Upper lobe of left lung (tissue), 6 donors: ENCODE measurements around the gene RBFOX2. TPM values are rescaled to one million over a fixed set of nuclear protein-coding genes. Genes with fewer than 3 reads are reported as not detected.

Experiments used
- ATAC-seq, 2 donors: fragments of 200-7000 bp; cut with Tn5 transposase; one replicate each; pipeline ENCODE4 v1.9.1; 2022; ENCODE audit warnings: mild to moderate bottlenecking in 2 of 2, moderate library complexity in 2 of 2; ENCODE audit not compliant: low FRiP score in 2 of 2
- DNase-seq, 2 donors: peaks; one replicate each; pipeline ENCODE4 v3.0.0-alpha.2; 2019 to 2020
- H3K27ac ChIP-seq, 4 donors: fragments of 200-600 bp; sonication (generic); one replicate each; pipeline ENCODE4 v1.5.1; 2016 to 2019
- H3K27me3 ChIP-seq, 4 donors: fragments of 200-600 bp; sonication (generic); one replicate each; pipeline ENCODE4 v1.5.1; 2017 to 2019
- H3K36me3 ChIP-seq, 4 donors: fragments of 200-600 bp; sonication (generic); one replicate each; pipeline ENCODE4 v1.5.1; 2016 to 2019
- H3K4me1 ChIP-seq, 4 donors: fragments of 200-600 bp; sonication (generic); one replicate each; pipeline ENCODE4 v1.5.1; 2018 to 2019
- H3K4me3 ChIP-seq, 4 donors: fragments of 200-600 bp; sonication (generic); one replicate each; pipeline ENCODE4 v1.5.1; 2017 to 2019; ENCODE audit warnings: mild to moderate bottlenecking in 2 of 4, moderate library complexity in 1 of 4
- H3K9me3 ChIP-seq, 4 donors: fragments of 200-600 bp; sonication (generic); one replicate each; pipeline ENCODE4 v1.5.1; 2018 to 2019
- EP300 ChIP-seq, 4 donors: sonication (generic); formaldehyde crosslinking; IDR thresholded peaks; one replicate each; pipeline ENCODE4 v1.5.1; 2017; ENCODE audit warnings: antibody characterized with exemption in 4 of 4, control low read depth in 2 of 4
- POLR2A ChIP-seq, 4 donors: fragments of 450-650 bp; IDR thresholded peaks; one replicate each; pipeline ENCODE4 v1.5.1; 2016 to 2017; ENCODE audit warnings: antibody characterized with exemption in 4 of 4, mild to moderate bottlenecking in 2 of 4
- POLR2AphosphoS5 ChIP-seq, 2 donors: sonication (generic); formaldehyde crosslinking; IDR thresholded peaks; one replicate each; pipeline ENCODE4 v1.5.1; 2017; ENCODE audit warnings: antibody characterized with exemption in 2 of 2
- WGBS, 2 donors: methylation state at CpG; one replicate each; pipeline ENCODE4 v1.1.5; 2017 to 2018; 5-methylcytosine and 5-hydroxymethylcytosine counted together
- total RNA-seq, 6 donors: library from RNA; depleted of rRNA in 4 of 6; stranded (reverse); fragments of >200 nt in 4 of 6; gene quantifications; one replicate each; pipeline versions ENCODE4 v1.1.0 to v1.2.1, GENCODE V29; 2016 to 2021
- TF ChIP-seq, protein P1 (sequence below), 6 experiments: fragments of 450-650 bp in 4 of 6; fragments of 200-600 bp in 2 of 6; sonication (generic) in 2 of 6; IDR thresholded peaks; one replicate each; pipeline ENCODE4 v1.5.1; 2016 to 2019; ENCODE audit warnings: antibody characterized with exemption in 6 of 6
- donor health status: DM: no; HTN: no; CAD: no; lungs with moderate emphysema.
- donor health status: DM: no; HTN: yes; CAD: no; lungs with severe emphysema.

Gene RBFOX2
- total RNA-seq, 6 donors from 2014 or later: 47.8 to 86.4 (median 54.5) TPM

GRCh38 chr22:35835267-35835997, 193.2 kb downstream of the RBFOX2 start:
- TF ChIP-seq POLR2A (IDR thresholded peaks at IDR 0.05) (no peak), POLR2AphosphoS5 (IDR thresholded peaks at IDR 0.05) (no peak), EP300 (IDR thresholded peaks at IDR 0.05) (no peak)
- TF ChIP-seq, protein P1, sequence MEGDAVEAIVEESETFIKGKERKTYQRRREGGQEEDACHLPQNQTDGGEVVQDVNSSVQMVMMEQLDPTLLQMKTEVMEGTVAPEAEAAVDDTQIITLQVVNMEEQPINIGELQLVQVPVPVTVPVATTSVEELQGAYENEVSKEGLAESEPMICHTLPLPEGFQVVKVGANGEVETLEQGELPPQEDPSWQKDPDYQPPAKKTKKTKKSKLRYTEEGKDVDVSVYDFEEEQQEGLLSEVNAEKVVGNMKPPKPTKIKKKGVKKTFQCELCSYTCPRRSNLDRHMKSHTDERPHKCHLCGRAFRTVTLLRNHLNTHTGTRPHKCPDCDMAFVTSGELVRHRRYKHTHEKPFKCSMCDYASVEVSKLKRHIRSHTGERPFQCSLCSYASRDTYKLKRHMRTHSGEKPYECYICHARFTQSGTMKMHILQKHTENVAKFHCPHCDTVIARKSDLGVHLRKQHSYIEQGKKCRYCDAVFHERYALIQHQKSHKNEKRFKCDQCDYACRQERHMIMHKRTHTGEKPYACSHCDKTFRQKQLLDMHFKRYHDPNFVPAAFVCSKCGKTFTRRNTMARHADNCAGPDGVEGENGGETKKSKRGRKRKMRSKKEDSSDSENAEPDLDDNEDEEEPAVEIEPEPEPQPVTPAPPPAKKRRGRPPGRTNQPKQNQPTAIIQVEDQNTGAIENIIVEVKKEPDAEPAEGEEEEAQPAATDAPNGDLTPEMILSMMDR (IDR thresholded peaks at IDR 0.05): no peak
- ATAC-seq (peak in 1 of 2 donors; percentile 21), DNase-seq (no peak)
- Histone ChIP-seq H3K9me3 (no peaks in the 10 kb centered on the region), H3K36me3 (no peaks in the 10 kb centered on the region), H3K4me1 (peaks cover 38 to 53% (median 44%) of the 10 kb centered on the region in 4 donors), H3K27me3 (no peaks in the 10 kb centered on the region), H3K4me3 (peak overlapping the region in 3 of 4 donors; percentile 26 to 35 (median 26)), H3K27ac (peak overlapping the region; percentile 65 to 76 (median 72))
- 15 to 38% methylated on average over 3 of the region's 3 CpGs for WGBS, 2 donors

GRCh38 chr22:35834061-35834460, 194.6 kb downstream of the RBFOX2 start:
- H3K4me1 ChIP-seq: peaks cover 33 to 48% (median 36%) of the 10 kb centered on the region in 4 donors
- no peaks in the 10 kb centered on the region for H3K27me3 ChIP-seq
- H3K27ac ChIP-seq: peak overlapping the region in 2 of 4 donors; percentile 71 to 76
- TF ChIP-seq, protein P1 (IDR thresholded peaks at IDR 0.05): no peak
- TF ChIP-seq POLR2AphosphoS5 (IDR thresholded peaks at IDR 0.05): no peak
- no peak for TF ChIP-seq POLR2A (IDR thresholded peaks at IDR 0.05)
- no peak for TF ChIP-seq EP300 (IDR thresholded peaks at IDR 0.05)
- WGBS, 2 donors: 35 to 46% methylated on average over 3 of the region's 3 CpGs
- no peak for ATAC-seq
- no peaks in the 10 kb centered on the region for H3K9me3 ChIP-seq
- H3K36me3 ChIP-seq: no peaks in the 10 kb centered on the region
- H3K4me3 ChIP-seq: no peak overlapping the region
- no peak for DNase-seq

- H3K27me3 ChIP-seq: no peaks in the 10 kb centered on the region
- H3K4me1 ChIP-seq: peaks cover 11 to 17% (median 14%) of the 10 kb centered on the region in 4 donors
- no peak overlapping the region for H3K27ac ChIP-seq
- no peak overlapping the region for H3K4me3 ChIP-seq
- H3K36me3 ChIP-seq: no peaks in the 10 kb centered on the region
- no peak for TF ChIP-seq EP300 (IDR thresholded peaks at IDR 0.05)
- no peak for TF ChIP-seq POLR2AphosphoS5 (IDR thresholded peaks at IDR 0.05)
- TF ChIP-seq, protein P1 (IDR thresholded peaks at IDR 0.05): no peak
- TF ChIP-seq POLR2A (IDR thresholded peaks at IDR 0.05): no peak
- whole genome bisulfite sequencing, 2 donors: 78 to 81% methylated on average over 2 of the region's 2 CpGs
- no peak for ATAC-seq
- no peaks in the 10 kb centered on the region for H3K9me3 ChIP-seq
- no peak for DNase-seq
Measured at GRCh38 chr22:35830305-35830704, 198.3 kb downstream of the RBFOX2 start.

DNA sequence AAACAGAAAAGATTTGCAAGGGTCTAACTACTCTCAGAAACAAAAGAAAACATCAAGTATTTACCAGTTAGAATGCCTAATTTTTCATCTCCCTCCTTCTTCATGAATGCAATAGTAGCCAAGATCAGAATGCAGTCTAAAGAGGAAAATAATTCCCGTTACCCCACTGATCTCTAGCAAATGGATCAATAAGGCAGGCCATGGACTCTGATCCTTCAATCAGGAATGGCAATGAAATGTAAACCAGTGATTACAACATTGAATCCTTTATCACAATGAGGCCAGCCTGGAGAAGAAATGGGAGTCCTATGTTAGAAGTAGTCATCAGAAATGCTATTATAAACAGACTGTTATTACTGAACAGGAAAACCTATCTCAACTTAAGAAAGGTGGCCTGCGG, 204.4 kb downstream of the RBFOX2 start:
- Histone ChIP-seq H3K4me1 (peaks cover 0 to 9% (median 2%) of the 10 kb centered on the region in 4 donors), H3K27ac (no peak overlapping the region), H3K36me3 (no peaks in the 10 kb centered on the region), H3K27me3 (no peaks in the 10 kb centered on the region), H3K9me3 (no peaks in the 10 kb centered on the region), H3K4me3 (no peak overlapping the region)
- WGBS, 2 donors: 91 to 94% methylated on average over 2 of the region's 2 CpGs
- TF ChIP-seq POLR2AphosphoS5 (IDR thresholded peaks at IDR 0.05): no peak
- TF ChIP-seq, protein P1 (IDR thresholded peaks at IDR 0.05): no peak
- no peak for TF ChIP-seq EP300 (IDR thresholded peaks at IDR 0.05)
- no peak for TF ChIP-seq POLR2A (IDR thresholded peaks at IDR 0.05)
- ATAC-seq (no peak), DNase-seq (no peak)

GRCh38 chr22:35821654-35822053, 207.0 kb downstream of the RBFOX2 start:
- Histone ChIP-seq H3K27ac (no peak overlapping the region), H3K27me3 (no peaks in the 10 kb centered on the region), H3K9me3 (no peaks in the 10 kb centered on the region), H3K4me1 (peaks cover 0 to 9% (median 2%) of the 10 kb centered on the region in 4 donors), H3K4me3 (no peak overlapping the region), H3K36me3 (no peaks in the 10 kb centered on the region)
- TF ChIP-seq POLR2A (IDR thresholded peaks at IDR 0.05) (no peak), POLR2AphosphoS5 (IDR thresholded peaks at IDR 0.05) (no peak), EP300 (IDR thresholded peaks at IDR 0.05) (no peak)
- TF ChIP-seq, protein P1 (IDR thresholded peaks at IDR 0.05): no peak
- no peak for DNase-seq
- ATAC-seq: no peak
- WGBS, 2 donors: 52 to 58% methylated on average over 1 of the region's 1 CpG
